T-cell (primary cell): ENCODE data around the gene GRIP1. TPM values are rescaled to one million over a fixed set of nuclear protein-coding genes. Genes with fewer than 3 reads are reported as not detected.

Experiments
- ATAC-seq, 4 experiments: fragments of 200-7000 bp in 3 of 4; fragments of 150-1000 bp in 1 of 4; cut with Tn5 transposase; replicated peaks in 1 of 4; 1 replicate in 3 of 4; 2 replicates in 1 of 4; pipeline ENCODE4 v1.10.0; 2021; ENCODE audit warnings: moderate library complexity in 3 of 4, mild to moderate bottlenecking in 2 of 4, moderate number of reproducible peaks in 1 of 4
- CTCF ChIA-PET, 2 donors: fragments of 300-600 bp; sonication (Branson Sonifier 250); formaldehyde crosslinking; loops; one replicate each; lab custom pipeline; 2022; ENCODE audit warnings: antibody characterized with exemption in 2 of 2; lab: Charles Lee
- POLR2A ChIA-PET, 2 donors: fragments of 300-600 bp; sonication (Branson Sonifier 250); formaldehyde crosslinking; loops; one replicate each; lab custom pipeline; 2022; ENCODE audit warnings: antibody characterized with exemption in 2 of 2; lab: Charles Lee
- DNase-seq, 35 experiments: peaks; one replicate each; pipeline versions ENCODE4 v3.0.0 to v3.0.0-alpha.2; 2013 to 2023
- H3K27ac ChIP-seq: one replicate; pipeline ENCODE4 v1.5.1; 2013; ENCODE audit warnings: low read length
- H3K27me3 ChIP-seq, 2 experiments: replicated peaks in 1 of 2; 1 replicate in 1 of 2; 2 replicates in 1 of 2; pipeline versions ENCODE4 v1.6.1 to v1.7.0; 2013; ENCODE audit warnings: low read length in 1 of 2, mixed read lengths in 1 of 2; ENCODE audit not compliant: control insufficient read depth in 2 of 2, insufficient read depth in 2 of 2; ENCODE audit errors: extremely low read depth in 1 of 2
- H3K36me3 ChIP-seq, 2 donors: 1 replicate in 1 of 2; 2 replicates in 1 of 2; pipeline versions ENCODE4 v1.6.1 to v1.7.0; 2013; ENCODE audit warnings: low read length in 1 of 2; ENCODE audit not compliant: control insufficient read depth in 2 of 2, insufficient read depth in 1 of 2; ENCODE audit errors: extremely low read depth in 1 of 2
- H3K4me1 ChIP-seq, 2 experiments: 1 replicate in 1 of 2; 2 replicates in 1 of 2; pipeline versions ENCODE4 v1.6.1 to v1.7.0; 2013; ENCODE audit warnings: low read length in 2 of 2, mixed read lengths in 1 of 2; ENCODE audit not compliant: insufficient read depth in 2 of 2, control insufficient read depth in 1 of 2; ENCODE audit errors: extremely low read depth in 1 of 2
- H3K4me3 ChIP-seq, 2 donors: 1 replicate in 1 of 2; 2 replicates in 1 of 2; pipeline versions ENCODE4 v1.5.1 to v1.7.0; 2013; ENCODE audit warnings: mild to moderate bottlenecking in 2 of 2, low read length in 1 of 2, moderate library complexity in 1 of 2; ENCODE audit not compliant: control insufficient read depth in 1 of 2; ENCODE audit errors: extremely low read depth in 1 of 2
- H3K9me3 ChIP-seq: 2 replicates; pipeline ENCODE4 v1.7.0; 2013
- H3K27ac Mint-ChIP-seq, 2 donors: one replicate each; pipeline ENCODE4 v1.8.0; 2020 to 2021; ENCODE audit warnings: mild to moderate bottlenecking in 2 of 2, mixed read lengths in 2 of 2
- H3K27me3 Mint-ChIP-seq, 2 donors: one replicate each; pipeline ENCODE4 v1.8.0; 2021 to 2022; ENCODE audit warnings: mixed read lengths in 2 of 2
- H3K36me3 Mint-ChIP-seq: one replicate; pipeline ENCODE4 v1.8.0; 2021; ENCODE audit warnings: mixed read lengths
- H3K4me1 Mint-ChIP-seq, 3 donors: one replicate each; pipeline ENCODE4 v1.8.0; 2020 to 2022; ENCODE audit warnings: mixed read lengths in 3 of 3, mild to moderate bottlenecking in 1 of 3
- H3K4me3 Mint-ChIP-seq, 3 donors: one replicate each; pipeline ENCODE4 v1.8.0; 2020 to 2022; ENCODE audit warnings: mild to moderate bottlenecking in 3 of 3, mixed read lengths in 3 of 3, moderate library complexity in 3 of 3
- H3K9me3 Mint-ChIP-seq, 3 donors: one replicate each; pipeline ENCODE4 v1.8.0; 2020 to 2022; ENCODE audit warnings: mixed read lengths in 3 of 3
- WGBS: methylation state at CpG from one replicate; pipeline ENCODE4 v1.1.5; 2013; ENCODE audit warnings: missing lambda C conversion rate; ENCODE audit not compliant: insufficient coverage; 5-methylcytosine and 5-hydroxymethylcytosine counted together
- total RNA-seq, 35 experiments: library from RNA in 6 of 35; stranded (reverse) in 6 of 35; fragments of 120-200 nt in 1 of 35; gene quantifications; one replicate each; pipeline versions ENCODE4 v1.2.1 to v1.2.4 and lab custom pipeline; 2013 to 2026

GRIP1 gene
- total RNA-seq (1 to 10 TPM; 3.0 to 7.3 (median 3.6) TPM), total RNA-seq (lab: John Stamatoyannopoulos, UW) (0.41 to 7.0 (median 2.2) reads per million in 29 experiments)
- total RNA-seq (2013), result 2.0 TPM

- Mint-ChIP-seq H3K27me3 (peaks cover 11 to 14% of the 10 kb centered on the region in 2 donors), H3K4me1 (no peaks in the 10 kb centered on the region), H3K4me3 (no peak within 1 kb of the TSS), H3K9me3 (no peaks in the 10 kb centered on the region), H3K27ac (no peak within 1 kb of the TSS), H3K36me3 (no peaks in the 10 kb centered on the region)
- H3K36me3 ChIP-seq, result no peaks in the 10 kb centered on the region
- H3K4me1 ChIP-seq, result no peaks in the 10 kb centered on the region
- H3K27me3 ChIP-seq, result peaks cover 0 to 3% of the 10 kb centered on the region in 2 experiments
- no peak within 1 kb of the TSS for H3K4me3 ChIP-seq
- WGBS, result 90% methylated on average over 6 of the region's 16 CpGs
- POLR2A ChIA-PET, result no interaction called here
- no peak within 1 kb of the TSS for H3K27ac ChIP-seq
- CTCF ChIA-PET, result interaction anchor here in 1 of 2 donors (0.7 kb wide), 1 partner anchor 16 kb away, joined by 3 read pairs; no protein-coding TSS in a partner anchor
- no peaks in the 10 kb centered on the region for H3K9me3 ChIP-seq
- no peak for DNase-seq
- ATAC-seq, result no peak
Measured at GRCh38 chr12:66678338-66679275, at the start of gene GRIP1. TSS of gene GRIP1 (minus strand) at chr12:66679076. CDS start at chr12:66678904, 172 bp downstream.

- Mint-ChIP-seq H3K9me3 (no peaks in the 10 kb centered on the region), H3K27ac (no peak overlapping the region), H3K36me3 (no peaks in the 10 kb centered on the region), H3K4me3 (no peak overlapping the region), H3K27me3 (no peaks in the 10 kb centered on the region), H3K4me1 (no peaks in the 10 kb centered on the region)
- H3K9me3 ChIP-seq, result no peaks in the 10 kb centered on the region
- H3K27me3 ChIP-seq, result peaks cover 0 to 6% of the 10 kb centered on the region in 2 experiments
- ATAC-seq, result no peak
- H3K36me3 ChIP-seq, result no peaks in the 10 kb centered on the region
- DNase-seq, result no peak
- H3K4me3 ChIP-seq, result no peak overlapping the region
- H3K27ac ChIP-seq, result no peak overlapping the region
- ChIA-PET POLR2A (no interaction called here), CTCF (no interaction called here)
- WGBS, result 83% methylated on average over 1 of the region's 4 CpGs
- H3K4me1 ChIP-seq, result no peaks in the 10 kb centered on the region
Measured at GRCh38 chr12:66726556-66726955, 47.7 kb upstream of the GRIP1 start.

- WGBS, result no CpG with 5 or more reads among the region's 3 CpGs
- H3K36me3 Mint-ChIP-seq, result no peaks in the 10 kb centered on the region
- Histone ChIP-seq H3K27ac (no peak overlapping the region), H3K9me3 (no peaks in the 10 kb centered on the region), H3K4me3 (no peak overlapping the region), H3K36me3 (no peaks in the 10 kb centered on the region), H3K27me3 (peaks cover 0 to 6% of the 10 kb centered on the region in 2 experiments), H3K4me1 (no peaks in the 10 kb centered on the region)
- no peak overlapping the region for H3K27ac Mint-ChIP-seq
- no peaks in the 10 kb centered on the region for H3K27me3 Mint-ChIP-seq
- no peak overlapping the region for H3K4me3 Mint-ChIP-seq
- no peaks in the 10 kb centered on the region for H3K4me1 Mint-ChIP-seq
- DNase-seq (no peak), ATAC-seq (no peak)
- ChIA-PET POLR2A (interaction anchor here in 1 of 2 donors (0.6 kb wide), 1 partner anchor 132 kb away, joined by 3 read pairs; no protein-coding TSS in a partner anchor), CTCF (interaction anchor here in 1 of 2 donors (0.6 kb wide), 1 partner anchor 1592 kb away, joined by 3 read pairs; no protein-coding TSS in a partner anchor)
- H3K9me3 Mint-ChIP-seq, result no peaks in the 10 kb centered on the region
Measured at GRCh38 chr12:66725031-66725430, 46.2 kb upstream of the GRIP1 start.

- H3K9me3 ChIP-seq, result no peaks in the 10 kb centered on the region
- H3K27ac ChIP-seq, result no peak overlapping the region
- POLR2A ChIA-PET, result no interaction called here
- CTCF ChIA-PET, result interaction anchor here in 1 of 2 donors (0.6 kb wide), 1 partner anchor 1593 kb away, joined by 3 read pairs; no protein-coding TSS in a partner anchor
- peaks cover 0 to 6% of the 10 kb centered on the region in 2 experiments for H3K27me3 ChIP-seq
- no peaks in the 10 kb centered on the region for H3K36me3 ChIP-seq
- Mint-ChIP-seq H3K27me3 (no peaks in the 10 kb centered on the region), H3K9me3 (no peaks in the 10 kb centered on the region), H3K4me1 (no peaks in the 10 kb centered on the region), H3K36me3 (no peaks in the 10 kb centered on the region), H3K27ac (no peak overlapping the region), H3K4me3 (no peak overlapping the region)
- no peak overlapping the region for H3K4me3 ChIP-seq
- ATAC-seq (no peak), DNase-seq (no peak)
- 87% methylated on average over 3 of the region's 4 CpGs for WGBS
- no peaks in the 10 kb centered on the region for H3K4me1 ChIP-seq
Measured at GRCh38 chr12:66724616-66725015, 45.7 kb upstream of the GRIP1 start.

- WGBS, result 0% methylated on average over 1 of the region's 2 CpGs
- no peak overlapping the region for H3K27ac ChIP-seq
- no peaks in the 10 kb centered on the region for H3K9me3 ChIP-seq
- no peak overlapping the region for H3K4me3 Mint-ChIP-seq
- H3K4me1 ChIP-seq, result no peaks in the 10 kb centered on the region
- DNase-seq (no peak), ATAC-seq (no peak)
- H3K27me3 Mint-ChIP-seq, result no peaks in the 10 kb centered on the region
- H3K9me3 Mint-ChIP-seq, result no peaks in the 10 kb centered on the region
- H3K4me1 Mint-ChIP-seq, result no peaks in the 10 kb centered on the region
- H3K36me3 ChIP-seq, result no peaks in the 10 kb centered on the region
- no peak overlapping the region for H3K27ac Mint-ChIP-seq
- ChIA-PET POLR2A (no interaction called here), CTCF (no interaction called here)
- no peak overlapping the region for H3K4me3 ChIP-seq
- H3K36me3 Mint-ChIP-seq, result no peaks in the 10 kb centered on the region
- peaks cover 0 to 6% of the 10 kb centered on the region in 2 experiments for H3K27me3 ChIP-seq
Measured at GRCh38 chr12:66724026-66724425, 45.1 kb upstream of the GRIP1 start.

- Histone ChIP-seq H3K4me3 (no peak overlapping the region), H3K4me1 (peaks cover 0 to 6% of the 10 kb centered on the region in 2 experiments), H3K27ac (no peak overlapping the region), H3K36me3 (no peaks in the 10 kb centered on the region), H3K9me3 (no peaks in the 10 kb centered on the region), H3K27me3 (peaks cover 0 to 3% of the 10 kb centered on the region in 2 experiments)
- ChIA-PET CTCF (interaction anchor here in 1 of 2 donors (1.3 kb wide), 1 partner anchor 139 kb away, joined by 3 read pairs; no protein-coding TSS in a partner anchor), POLR2A (interaction anchor here in 1 of 2 donors (0.6 kb wide), 1 partner anchor 420 kb away, joined by 3 read pairs; no protein-coding TSS in a partner anchor)
- Mint-ChIP-seq H3K27me3 (no peaks in the 10 kb centered on the region), H3K36me3 (no peaks in the 10 kb centered on the region), H3K4me1 (peaks cover 5 to 10% (median 8%) of the 10 kb centered on the region in 3 donors), H3K27ac (no peak overlapping the region), H3K4me3 (no peak overlapping the region), H3K9me3 (no peaks in the 10 kb centered on the region)
- ATAC-seq, result no peak
- no CpG with 5 or more reads among the region's 2 CpGs for WGBS
- no peak for DNase-seq
Measured at GRCh38 chr12:66719862-66720261, 41.0 kb upstream of the GRIP1 start.
